Dermis microvascular lymphatic vessel endothelial cell (primary cell): ENCODE measurements around the gene DDIT4L. TPM values are rescaled to one million over a fixed set of nuclear protein-coding genes. Genes with fewer than 3 reads are reported as not detected.
"Not testable (repeated sequence)": the region's sequence is repeated elsewhere in the genome, so short reads cannot be mapped to it uniquely, and the experiment has no call there.

Experiments used
- DNase-seq, 2 donors: peaks; one replicate each; pipeline versions ENCODE4 v3.0.0 to v3.0.0-alpha.2; 2010; ENCODE audit warnings: low read depth in 2 of 2
- total RNA-seq: library from RNA; depleted of rRNA; stranded (reverse); fragments of >200 nt; gene quantifications from 2 replicates; pipeline ENCODE4 v1.2.1, GENCODE V29; 2014

Gene DDIT4L
- 2.0 and 4.1 TPM in 2 replicates for total RNA-seq

- peak in 1 of 2 donors; percentile 30 for DNase-seq
Observed at GRCh38 chr4:100189820-100190642, at the start of gene DDIT4L. TSS of gene DDIT4L (minus strand) at chr4:100190468. CDS start at chr4:100189983, 485 bp downstream.

GRCh38 chr4:100240008-100240407 lies 49.7 kb upstream of the DDIT4L start:
- DNase-seq = no peak

- no peak for DNase-seq
Observed at GRCh38 chr4:100224721-100225120, 34.5 kb upstream of the DDIT4L start.

- DNase-seq = no peak
Observed at GRCh38 chr4:100224160-100224559, 33.9 kb upstream of the DDIT4L start.

GRCh38 chr4:100208964-100209363 lies 18.7 kb upstream of the DDIT4L start:
- no peak for DNase-seq

GRCh38 chr4:100208459-100208858 lies 18.2 kb upstream of the DDIT4L start:
- no peak for DNase-seq

- DNase-seq = no peak
Observed at GRCh38 chr4:100206850-100207249, 16.6 kb upstream of the DDIT4L start.

- DNase-seq = no peak
Observed at GRCh38 chr4:100198061-100198460, 7.8 kb upstream of the DDIT4L start.

GRCh38 chr4:100196388-100197071 lies 6.3 kb upstream of the DDIT4L start:
- not testable (repeated sequence) for DNase-seq

GRCh38 chr4:100190643-100191600 lies 654 bp upstream of the DDIT4L start:
- peak in 1 of 2 donors; percentile 16 for DNase-seq

GRCh38 chr4:100188829-100189228 lies 1.4 kb downstream of the DDIT4L start:
- no peak for DNase-seq

- no peak for DNase-seq
Observed at GRCh38 chr4:100187781-100188180, 2.5 kb downstream of the DDIT4L start.

- no peak for DNase-seq
Observed at GRCh38 chr4:100184787-100185186, 5.5 kb downstream of the DDIT4L start.

- no peak for DNase-seq
Observed at GRCh38 chr4:100177855-100178254, 12.4 kb downstream of the DDIT4L start.

GRCh38 chr4:100177126-100177525 lies 13.1 kb downstream of the DDIT4L start:
- DNase-seq = no peak

GRCh38 chr4:100175858-100176257 lies 14.4 kb downstream of the DDIT4L start:
- no peak for DNase-seq

GRCh38 chr4:100174985-100175383 lies 15.3 kb downstream of the DDIT4L start:
- DNase-seq = no peak

- DNase-seq = peak; percentile 36 to 45
Observed at GRCh38 chr4:100170986-100171385, 19.3 kb downstream of the DDIT4L start.

- DNase-seq = peak in 1 of 2 donors; percentile 6
Observed at GRCh38 chr4:100169491-100170485, 20.5 kb downstream of the DDIT4L start.

GRCh38 chr4:100168521-100168920 lies 21.7 kb downstream of the DDIT4L start:
- DNase-seq = no peak
